ENCODE results near the gene MSRB3. TPM values are rescaled to one million over a fixed set of nuclear protein-coding genes. Genes with fewer than 3 reads are reported as not detected.

The MSRB3 gene
- total and polyA plus RNA-seq, 9 donors = 14.9 to 58.8 (median 27.1) TPM

DNA sequence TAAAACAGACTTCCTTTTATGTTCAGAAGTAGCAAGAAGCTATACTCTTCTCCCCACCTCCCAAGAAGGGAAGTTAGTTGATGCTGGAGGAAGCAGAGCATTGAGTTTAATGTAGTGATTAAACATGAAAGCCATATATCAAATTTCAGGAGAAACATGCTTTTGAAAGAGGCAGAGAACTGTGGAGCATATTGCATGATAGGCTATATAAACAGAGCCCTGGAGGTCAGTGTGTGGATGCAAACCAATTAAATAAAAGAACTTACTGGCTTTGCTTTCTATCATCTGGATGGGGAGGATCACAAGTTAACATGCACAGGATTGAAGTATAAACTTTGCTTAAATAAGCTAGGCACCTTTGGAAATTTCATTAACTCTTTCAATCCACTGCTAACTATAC is 94.1 kb downstream of the MSRB3 start:
- Histone ChIP-seq H3K36me3 (no peaks in the 10 kb centered on the region), H3K27ac (no peak overlapping the region), H3K4me1 (ENCODE audit: insufficient read depth) (no peaks in the 10 kb centered on the region), H3K9me3 (no peaks in the 10 kb centered on the region), H3K27me3 (no peaks in the 10 kb centered on the region), H3K4me3 (no peak overlapping the region)
- no peak for DNase-seq
- TF ChIP-seq CTCF (IDR thresholded peaks at IDR 0.05) = no peak
- TF ChIP-seq EP300 (IDR thresholded peaks at IDR 0.05) = no peak
- no peak for TF ChIP-seq POLR2A (IDR thresholded peaks at IDR 0.05)
- intact Hi-C loops (cut with DNase I) = no loop called here

GRCh38 chr12:65384240-65384639 is 105.8 kb downstream of the MSRB3 start:
- no peaks in the 10 kb centered on the region for H3K36me3 ChIP-seq
- 64 to 66% (median 65%) methylated on average over 2 of the region's 2 CpGs for WGBS, 3 donors
- no peak overlapping the region for H3K4me3 ChIP-seq
- DNase-seq = no peak
- H3K4me1 ChIP-seq (ENCODE audit: insufficient read depth) = no peaks in the 10 kb centered on the region
- H3K27ac ChIP-seq = no peak overlapping the region
- H3K27me3 ChIP-seq = no peaks in the 10 kb centered on the region
- intact Hi-C loops (cut with DNase I) = no loop called here
- H3K9me3 ChIP-seq = no peaks in the 10 kb centered on the region
- TF ChIP-seq POLR2A (IDR thresholded peaks at IDR 0.05) (no peak), EP300 (IDR thresholded peaks at IDR 0.05) (no peak), CTCF (IDR thresholded peaks at IDR 0.05) (no peak)

DNA sequence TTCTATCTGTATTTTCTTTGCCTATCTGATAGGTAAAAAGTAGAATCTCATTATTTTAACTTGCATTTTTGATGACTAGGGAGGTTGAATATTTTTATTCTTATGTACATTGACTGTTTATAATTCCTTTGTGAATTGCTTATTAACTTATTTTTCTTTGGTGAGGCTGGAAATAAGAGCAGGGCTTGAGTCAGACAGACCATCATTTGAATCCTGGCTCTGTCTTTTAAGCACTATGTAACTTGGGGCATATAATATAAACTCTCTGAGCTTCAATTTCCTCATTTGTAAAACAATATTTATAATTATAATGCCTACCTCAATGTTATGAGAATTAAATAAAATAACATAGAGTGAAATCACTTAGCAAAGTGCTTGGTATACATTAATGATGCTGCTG is 108.9 kb downstream of the MSRB3 start:
- TF ChIP-seq CTCF (IDR thresholded peaks at IDR 0.05) = no peak
- no peak for TF ChIP-seq POLR2A (IDR thresholded peaks at IDR 0.05)
- no peak for TF ChIP-seq EP300 (IDR thresholded peaks at IDR 0.05)
- no peaks in the 10 kb centered on the region for H3K4me1 ChIP-seq (ENCODE audit: insufficient read depth)
- no peak overlapping the region for H3K4me3 ChIP-seq
- H3K36me3 ChIP-seq = no peaks in the 10 kb centered on the region
- H3K27ac ChIP-seq = no peak overlapping the region
- intact Hi-C loops (cut with DNase I) = no loop called here
- no peaks in the 10 kb centered on the region for H3K27me3 ChIP-seq
- H3K9me3 ChIP-seq = no peaks in the 10 kb centered on the region
- DNase-seq = no peak

GRCh38 chr12:65389436-65389835 is 111.0 kb downstream of the MSRB3 start:
- intact Hi-C loops (cut with DNase I) = no loop called here
- Histone ChIP-seq H3K36me3 (no peaks in the 10 kb centered on the region), H3K4me3 (no peak overlapping the region), H3K9me3 (no peaks in the 10 kb centered on the region), H3K27ac (no peak overlapping the region), H3K4me1 (ENCODE audit: insufficient read depth) (no peaks in the 10 kb centered on the region), H3K27me3 (no peaks in the 10 kb centered on the region)
- WGBS, 3 donors = 68 to 82% (median 72%) methylated on average over 4 of the region's 4 CpGs
- no peak for DNase-seq
- TF ChIP-seq CTCF (IDR thresholded peaks at IDR 0.05) = no peak
- TF ChIP-seq POLR2A (IDR thresholded peaks at IDR 0.05) = no peak
- TF ChIP-seq EP300 (IDR thresholded peaks at IDR 0.05) = no peak

GRCh38 chr12:65391711-65392110 is 113.2 kb downstream of the MSRB3 start:
- WGBS, 3 donors = 83 to 100% (median 97%) methylated on average over 1 of the region's 1 CpG

More at GRCh38 chr12:65391711-65392110, 113.2 kb downstream of the MSRB3 start:
- Histone ChIP-seq H3K27me3 (no peaks in the 10 kb centered on the region), H3K27ac (no peak overlapping the region), H3K9me3 (no peaks in the 10 kb centered on the region), H3K4me1 (ENCODE audit: insufficient read depth) (no peaks in the 10 kb centered on the region), H3K36me3 (no peaks in the 10 kb centered on the region), H3K4me3 (no peak overlapping the region)
- no peak for DNase-seq
- intact Hi-C loops (cut with DNase I) = no loop called here
- TF ChIP-seq CTCF (IDR thresholded peaks at IDR 0.05) (no peak), EP300 (IDR thresholded peaks at IDR 0.05) (no peak), POLR2A (IDR thresholded peaks at IDR 0.05) (no peak)

Data from ovary (tissue), 9 donors.